Thymus (tissue), 14 donors: ENCODE data around the gene KLK1. TPM values are rescaled to one million over a fixed set of nuclear protein-coding genes. Genes with fewer than 3 reads are reported as not detected.

Source experiments
- DNase-seq, 9 donors: peaks; one replicate each; pipeline ENCODE4 v3.0.0-alpha.2; 2013; ENCODE audit warnings: low spot score in 9 of 9, low read depth in 6 of 9, missing footprints in 1 of 9
- H3K27ac ChIP-seq, 2 donors: one replicate each; pipeline ENCODE4 v1.5.1; 2013; ENCODE audit warnings: control low read depth in 1 of 2, low read depth in 1 of 2, low read length in 1 of 2, mild to moderate bottlenecking in 1 of 2, moderate library complexity in 1 of 2
- H3K27me3 ChIP-seq, 2 donors: one replicate each; pipeline ENCODE4 v1.5.1; 2013; ENCODE audit warnings: low read length in 1 of 2; ENCODE audit not compliant: control insufficient read depth in 2 of 2, insufficient read depth in 1 of 2
- H3K36me3 ChIP-seq, 2 donors: one replicate each; pipeline ENCODE4 v1.5.1; 2013; ENCODE audit warnings: low read length in 1 of 2, mild to moderate bottlenecking in 1 of 2, moderate library complexity in 1 of 2; ENCODE audit not compliant: control insufficient read depth in 2 of 2, insufficient read depth in 2 of 2
- H3K4me1 ChIP-seq, 2 donors: one replicate each; pipeline ENCODE4 v1.5.1; 2013; ENCODE audit warnings: low read length in 2 of 2; ENCODE audit not compliant: control insufficient read depth in 2 of 2, insufficient read depth in 2 of 2
- H3K4me3 ChIP-seq, 2 donors: one replicate each; pipeline ENCODE4 v1.5.1; 2013; ENCODE audit warnings: low read length in 2 of 2, control low read depth in 1 of 2, mild to moderate bottlenecking in 1 of 2
- H3K9me3 ChIP-seq, 2 donors: one replicate each; pipeline ENCODE4 v1.5.1; 2013; ENCODE audit warnings: low read length in 1 of 2, mild to moderate bottlenecking in 1 of 2; ENCODE audit not compliant: control insufficient read depth in 2 of 2, insufficient read depth in 1 of 2
- WGBS: extraction: QIAGEN DNeasy Blood & Tissue Kit; methylation state at CpG from one replicate; pipeline ENCODE4 v1.1.7; 2013; 5-methylcytosine and 5-hydroxymethylcytosine counted together
- long read RNA-seq, 10 donors: transcript quantifications; one replicate each; lab custom pipeline, GENCODE V29; 2026
- polyA plus RNA-seq: library from polyadenylated mRNA; stranded (reverse); fragments of 200-250 nt; gene quantifications from one replicate; pipeline ENCODE4 v1.2.3, GENCODE V29; 2013
- total RNA-seq: library from RNA; stranded (reverse); fragments of 120-200 nt; gene quantifications from one replicate; pipeline ENCODE4 v1.2.4, GENCODE V29; 2013
- donor health status: healthy.

KLK1 gene
- total RNA-seq (0.14 TPM), polyA plus RNA-seq (1.6 TPM)
- long read RNA-seq, donor 1, partial matches to known transcripts = 0 of 1 reads
- long read RNA-seq, donor 1, other reads (novel, unspliced or antisense) = 0 of 1 reads
- long read RNA-seq, donor 2, partial matches to known transcripts = 0 of 2 reads
- long read RNA-seq, donor 2, other reads (novel, unspliced or antisense) = 0 of 2 reads
- long read RNA-seq, donor 3 = 0 reads
- long read RNA-seq, donor 4 = 0 reads
- long read RNA-seq, donor 5, partial matches to known transcripts = 0 of 1 reads
- long read RNA-seq, donor 5, other reads (novel, unspliced or antisense) = 0 of 1 reads
- long read RNA-seq, donor 6, partial matches to known transcripts = 0 of 1 reads
- long read RNA-seq, donor 6, other reads (novel, unspliced or antisense) = 0 of 1 reads
- long read RNA-seq, donor 7 = 0 reads
- long read RNA-seq, donor 8 = 0 reads
- long read RNA-seq, donor 9 = 0 reads
- long read RNA-seq, donor 10 = 0 reads

GRCh38 chr19:50823389-50824042, at the start of gene KLK1:
Gene KLK1, minus strand, starts transcription at chr19:50823787. Its CDS starts 39 bp downstream, at chr19:50823748.
- Histone ChIP-seq H3K27ac (no peak within 1 kb of the TSS), H3K4me3 (no peak within 1 kb of the TSS), H3K4me1 (peaks cover 3% of the 10 kb centered on the region in 2 donors), H3K9me3 (peaks cover 0 to 5% of the 10 kb centered on the region in 2 donors), H3K36me3 (no peaks in the 10 kb centered on the region), H3K27me3 (peaks cover 6 to 55% of the 10 kb centered on the region in 2 donors)
- 85% methylated on average over 14 of the region's 14 CpGs for WGBS
- no peak for DNase-seq

- 85% methylated on average over 3 of the region's 3 CpGs for WGBS
- H3K36me3 ChIP-seq = no peaks in the 10 kb centered on the region
- no peak for DNase-seq
- H3K27me3 ChIP-seq = peaks cover 0 to 15% of the 10 kb centered on the region in 2 donors
- H3K4me3 ChIP-seq = no peak within 1 kb of the TSS
- H3K27ac ChIP-seq = no peak within 1 kb of the TSS
- no peaks in the 10 kb centered on the region for H3K9me3 ChIP-seq
- H3K4me1 ChIP-seq = no peaks in the 10 kb centered on the region
Observed at GRCh38 chr19:50873056-50873455, 49.5 kb upstream of the KLK1 start, which contains the start of gene KLK2. Gene KLK2, plus strand, starts transcription at chr19:50873439. Its CDS starts 35 bp downstream, at chr19:50873474.

- H3K27ac ChIP-seq = no peak overlapping the region
- no peaks in the 10 kb centered on the region for H3K36me3 ChIP-seq
- H3K27me3 ChIP-seq = peaks cover 0 to 8% of the 10 kb centered on the region in 2 donors
- DNase-seq = no peak
- no peaks in the 10 kb centered on the region for H3K9me3 ChIP-seq
- H3K4me1 ChIP-seq = no peaks in the 10 kb centered on the region
- 61% methylated on average over 26 of the region's 26 CpGs for WGBS
- no peak overlapping the region for H3K4me3 ChIP-seq
Observed at GRCh38 chr19:50870417-50871089, 47.0 kb upstream of the KLK1 start.

GRCh38 chr19:50869479-50869878, 45.9 kb upstream of the KLK1 start:
- H3K4me3 ChIP-seq = no peak overlapping the region
- H3K36me3 ChIP-seq = no peaks in the 10 kb centered on the region
- H3K9me3 ChIP-seq = no peaks in the 10 kb centered on the region
- peaks cover 0 to 1% of the 10 kb centered on the region in 2 donors for H3K27me3 ChIP-seq
- no peak overlapping the region for H3K27ac ChIP-seq
- DNase-seq = no peak
- H3K4me1 ChIP-seq = no peaks in the 10 kb centered on the region
- WGBS = 94% methylated on average over 4 of the region's 4 CpGs

- 74% methylated on average over 7 of the region's 7 CpGs for WGBS
- no peak for DNase-seq
- no peak overlapping the region for H3K4me3 ChIP-seq
- no peak overlapping the region for H3K27ac ChIP-seq
- H3K27me3 ChIP-seq = peaks cover 0 to 12% of the 10 kb centered on the region in 2 donors
- H3K9me3 ChIP-seq = no peaks in the 10 kb centered on the region
- no peaks in the 10 kb centered on the region for H3K36me3 ChIP-seq
- H3K4me1 ChIP-seq = no peaks in the 10 kb centered on the region
Observed at GRCh38 chr19:50861496-50862286, 38.1 kb upstream of the KLK1 start.

- H3K9me3 ChIP-seq = no peaks in the 10 kb centered on the region
- WGBS = 87% methylated on average over 5 of the region's 5 CpGs
- peaks cover 0 to 12% of the 10 kb centered on the region in 2 donors for H3K27me3 ChIP-seq
Observed at GRCh38 chr19:50861010-50861409, 37.4 kb upstream of the KLK1 start.

GRCh38 chr19:50859849-50860248, 36.3 kb upstream of the KLK1 start:
- H3K36me3 ChIP-seq = no peaks in the 10 kb centered on the region
- DNase-seq = no peak
- no peaks in the 10 kb centered on the region for H3K9me3 ChIP-seq
- no peaks in the 10 kb centered on the region for H3K4me1 ChIP-seq
- 95% methylated on average over 4 of the region's 4 CpGs for WGBS
- H3K27me3 ChIP-seq = peaks cover 0 to 13% of the 10 kb centered on the region in 2 donors
- no peak overlapping the region for H3K4me3 ChIP-seq
- no peak overlapping the region for H3K27ac ChIP-seq

More at GRCh38 chr19:50861010-50861409, 37.4 kb upstream of the KLK1 start:
- no peak for DNase-seq
- no peaks in the 10 kb centered on the region for H3K4me1 ChIP-seq
- H3K27ac ChIP-seq = no peak overlapping the region
- no peak overlapping the region for H3K4me3 ChIP-seq
- H3K36me3 ChIP-seq = no peaks in the 10 kb centered on the region

- DNase-seq = no peak
- WGBS = 23% methylated on average over 7 of the region's 7 CpGs
- H3K27me3 ChIP-seq = peaks cover 0 to 15% of the 10 kb centered on the region in 2 donors
Observed at GRCh38 chr19:50858886-50859285, 35.3 kb upstream of the KLK1 start.

More at GRCh38 chr19:50858886-50859285, 35.3 kb upstream of the KLK1 start:
- H3K27ac ChIP-seq = no peak overlapping the region
- H3K36me3 ChIP-seq = no peaks in the 10 kb centered on the region
- H3K9me3 ChIP-seq = no peaks in the 10 kb centered on the region
- H3K4me3 ChIP-seq = no peak overlapping the region
- no peaks in the 10 kb centered on the region for H3K4me1 ChIP-seq
